SK-N-SH (cell line): ENCODE data around the gene HOXC10. TPM values are rescaled to one million over a fixed set of nuclear protein-coding genes. Genes with fewer than 3 reads are reported as not detected.

ENCODE experiments used
- CTCF ChIA-PET: fragments of 300-600, 350-600 bp; formaldehyde crosslinking; extraction: SDS; loops from one replicate; lab custom pipeline; 2021; lab: Yijun Ruan, JAX
- POLR2A ChIA-PET: fragments of 350-600 bp; sonication (Branson Sonifier 250); formaldehyde crosslinking; extraction: SDS; loops from one replicate; lab custom pipeline; 2020; ENCODE audit warnings: antibody characterized with exemption, inconsistent platforms; lab: Yijun Ruan, JAX
- DNase-seq: peaks from one replicate; pipeline ENCODE4 v3.0.0; 2012
- H2AFZ ChIP-seq: fragments of 200-600 bp; sonication (generic); 2 replicates; pipeline ENCODE4 v1.8.1; 2016; ENCODE audit warnings: antibody characterized with exemption, mild to moderate bottlenecking, low read depth
- H3F3A ChIP-seq: fragments of 200-600 bp; sonication (generic); replicated peaks from 2 replicates; pipeline ENCODE3; 2016; ENCODE audit warnings: antibody characterized with exemption, mild to moderate bottlenecking; ENCODE audit not compliant: insufficient read depth
- H3K27ac ChIP-seq, 2 experiments: fragments of 200-500 bp in 1 of 2; fragments of 200-600 bp in 1 of 2; sonication (Bioruptor generic) in 1 of 2; sonication (generic), shearing (Covaris generic) in 1 of 2; 2 replicates each; pipeline versions ENCODE4 v1.5.1 to v1.6.1; 2014 to 2016; ENCODE audit warnings: low read depth in 2 of 2, inconsistent platforms in 1 of 2, low read length in 1 of 2, mild to moderate bottlenecking in 1 of 2, mixed read lengths in 1 of 2
- H3K27me3 ChIP-seq: fragments of 200-600 bp; sonication (generic), shearing (Covaris generic); 2 replicates; pipeline ENCODE4 v1.6.1; 2016; ENCODE audit warnings: mixed run types; ENCODE audit not compliant: insufficient read depth
- H3K36me3 ChIP-seq, 2 experiments: fragments of 200-500 bp in 1 of 2; fragments of 200-600 bp in 1 of 2; sonication (Bioruptor generic) in 1 of 2; sonication (generic) in 1 of 2; replicated peaks in 1 of 2; 2 replicates each; pipeline versions ENCODE3 to v1.5.1; 2014 to 2016; ENCODE audit warnings: low read length in 1 of 2, mild to moderate bottlenecking in 1 of 2; ENCODE audit not compliant: insufficient read depth in 2 of 2, control insufficient read depth in 1 of 2
- H3K4me1 ChIP-seq, 2 experiments: fragments of 200-500 bp in 1 of 2; fragments of 200-600 bp in 1 of 2; sonication (Bioruptor generic) in 1 of 2; sonication (generic), shearing (Covaris generic) in 1 of 2; 2 replicates each; pipeline versions ENCODE4 v1.5.1 to v1.6.1; 2014 to 2016; ENCODE audit warnings: low read depth in 1 of 2, low read length in 1 of 2, mixed run types in 1 of 2; ENCODE audit not compliant: insufficient read depth in 2 of 2, control insufficient read depth in 1 of 2
- H3K4me2 ChIP-seq: fragments of 200-600 bp; sonication (generic), shearing (Covaris generic); 2 replicates; pipeline ENCODE4 v1.6.1; 2017; ENCODE audit warnings: mixed run types
- H3K4me3 ChIP-seq, 2 experiments: fragments of 200-500 bp in 1 of 2; fragments of 200-600 bp in 1 of 2; sonication (Bioruptor generic) in 1 of 2; sonication (generic), shearing (Covaris generic) in 1 of 2; 2 replicates each; pipeline versions ENCODE4 v1.5.1 to v1.8.1; 2014 to 2016; ENCODE audit warnings: low read depth in 2 of 2, inconsistent platforms in 1 of 2, low read length in 1 of 2, mild to moderate bottlenecking in 1 of 2, mixed read lengths in 1 of 2, moderate library complexity in 1 of 2
- H3K79me2 ChIP-seq: fragments of 200-600 bp; sonication (generic); 2 replicates; pipeline ENCODE4 v1.8.1; 2017; ENCODE audit warnings: mild to moderate bottlenecking; ENCODE audit not compliant: insufficient read depth
- H3K9ac ChIP-seq: fragments of 200-600 bp; sonication (generic); 2 replicates; pipeline ENCODE4 v1.6.1; 2017; ENCODE audit warnings: mixed run types
- H3K9me2 ChIP-seq: fragments of 200-600 bp; sonication (generic); 2 replicates; pipeline ENCODE4 v1.6.1; 2017; ENCODE audit warnings: mixed run types
- H3K9me3 ChIP-seq: fragments of 200-600 bp; sonication (generic); 2 replicates; pipeline ENCODE4 v1.6.1; 2017; ENCODE audit warnings: mixed run types, mild to moderate bottlenecking, moderate library complexity
- H4K20me1 ChIP-seq: fragments of 200-600 bp; sonication (generic); 2 replicates; pipeline ENCODE4 v1.6.1; 2017; ENCODE audit warnings: mild to moderate bottlenecking, mixed run types; ENCODE audit not compliant: insufficient read depth
- CHD2 ChIP-seq: fragments of 150-350 bp; IDR thresholded peaks from 2 replicates; pipeline ENCODE4 v1.6.1; 2018; ENCODE audit warnings: low read length; ENCODE audit not compliant: partially characterized antibody
- ELF1 ChIP-seq: IDR thresholded peaks from 2 replicates; pipeline ENCODE4 v1.4.0; 2012
- EP300 ChIP-seq, 2 experiments: IDR thresholded peaks; 2 replicates each; pipeline versions ENCODE4 v1.4.0 to v1.6.1; 2012; ENCODE audit warnings: borderline replicate concordance in 1 of 2, low read depth in 1 of 2, low read length in 1 of 2
- EZH2phosphoT487 ChIP-seq: fragments of 200-600 bp; sonication (generic); IDR thresholded peaks from 2 replicates; pipeline ENCODE4 v1.6.1; 2017; ENCODE audit warnings: low read depth, mixed run types, mild to moderate bottlenecking, antibody characterized with exemption, moderate library complexity, borderline replicate concordance
- FOXJ3 ChIP-seq: sonication (generic); formaldehyde crosslinking; IDR thresholded peaks from 2 replicates; pipeline ENCODE4 v1.5.1; 2020; ENCODE audit warnings: mild to moderate bottlenecking, missing genetic modification reagents
- FOXM1 ChIP-seq: IDR thresholded peaks from 2 replicates; pipeline ENCODE4 v1.4.0; 2012; ENCODE audit warnings: low read depth, mild to moderate bottlenecking
- JUND ChIP-seq: IDR thresholded peaks from 2 replicates; pipeline ENCODE4 v1.4.0; 2012
- MXI1 ChIP-seq: IDR thresholded peaks from 2 replicates; pipeline ENCODE4 v1.6.1; 2012; ENCODE audit warnings: mild to moderate bottlenecking, low read depth, low read length, improper control_type of control experiment
- NFIC ChIP-seq: IDR thresholded peaks from 2 replicates; pipeline ENCODE4 v1.4.0; 2012; ENCODE audit warnings: borderline replicate concordance
- RXRA ChIP-seq: IDR thresholded peaks from 2 replicates; pipeline ENCODE4 v1.4.0; 2012; ENCODE audit warnings: low read depth, mild to moderate bottlenecking, borderline replicate concordance
- TCF12 ChIP-seq: IDR thresholded peaks from 2 replicates; pipeline ENCODE4 v1.4.0; 2012
- WGBS: methylation state at CpG from one replicate; pipeline ENCODE4 v1.1.6; 2017; ENCODE audit warnings: low lambda C conversion rate; 5-methylcytosine and 5-hydroxymethylcytosine counted together
- polyA plus RNA-seq, 3 experiments: library from polyadenylated mRNA; depleted of rRNA; stranded (reverse); fragments of >200 nt; gene quantifications; 2 replicates each; pipeline ENCODE4 v1.2.3, GENCODE V29; 2012
- TF ChIP-seq, protein P1 (sequence below): fragments of 150-350 bp; IDR thresholded peaks from 2 replicates; pipeline ENCODE4 v1.6.1; 2017; ENCODE audit warnings: antibody characterized with exemption, low read length, low read depth, borderline replicate concordance
- TF ChIP-seq, protein P2 (sequence below): IDR thresholded peaks from 2 replicates; pipeline ENCODE4 v1.4.0; 2012; ENCODE audit warnings: low read depth, borderline replicate concordance
- TF ChIP-seq, protein P3 (sequence below): IDR thresholded peaks from 2 replicates; pipeline ENCODE4 v1.6.1; 2012; ENCODE audit warnings: mild to moderate bottlenecking, low read depth, low read length, moderate library complexity

Gene HOXC10
- polyA plus RNA-seq, 1 of the 3 experiments (the other 2 are of a cell fraction), result 0.03 TPM

DNA sequence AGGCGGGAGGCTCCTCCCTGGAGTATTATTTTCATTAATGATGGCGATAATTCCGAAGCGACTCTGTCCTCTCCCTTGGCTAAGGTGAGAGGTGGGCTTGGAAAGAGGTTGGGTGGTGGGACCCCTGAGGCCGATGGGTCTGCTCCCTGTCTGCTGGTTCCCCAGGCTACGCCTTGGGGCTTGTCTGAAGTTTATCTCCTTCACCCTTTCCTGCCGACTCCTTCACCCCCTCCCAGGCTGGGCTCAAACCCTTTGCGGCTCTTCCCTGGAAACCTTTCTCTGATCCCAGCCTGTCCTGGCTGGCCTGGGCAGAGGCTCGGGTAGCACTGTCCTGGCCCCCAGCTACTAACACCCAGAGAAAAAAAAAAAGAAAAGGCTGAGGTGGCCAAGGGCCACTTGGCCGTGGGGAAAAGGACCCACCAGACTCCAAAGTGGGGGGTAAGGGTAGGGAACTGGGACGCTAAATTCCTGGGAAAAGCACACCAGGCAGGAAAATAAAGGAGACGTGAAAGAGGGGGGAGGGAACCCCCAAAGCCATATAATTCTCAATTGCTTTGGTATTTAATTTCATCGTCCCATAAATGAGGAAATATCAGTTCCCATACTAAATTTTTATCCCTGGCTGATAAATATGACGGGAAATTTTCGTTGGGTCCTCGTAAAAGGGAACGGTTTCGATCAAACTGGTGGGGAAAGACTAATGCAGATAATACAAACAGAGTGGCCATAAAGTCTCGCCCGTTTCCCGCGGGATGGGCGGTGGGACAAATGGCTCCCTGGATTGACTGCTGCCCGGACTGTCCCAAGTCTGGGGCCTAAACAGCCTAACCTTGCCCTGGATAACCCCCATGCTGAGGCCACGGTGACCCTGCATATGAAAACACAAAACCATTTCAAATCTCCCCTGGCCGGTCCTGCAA lies 2.0 kb upstream of the HOXC10 start:
- no peak overlapping the region for H3K27ac ChIP-seq
- TF ChIP-seq, protein P1, sequence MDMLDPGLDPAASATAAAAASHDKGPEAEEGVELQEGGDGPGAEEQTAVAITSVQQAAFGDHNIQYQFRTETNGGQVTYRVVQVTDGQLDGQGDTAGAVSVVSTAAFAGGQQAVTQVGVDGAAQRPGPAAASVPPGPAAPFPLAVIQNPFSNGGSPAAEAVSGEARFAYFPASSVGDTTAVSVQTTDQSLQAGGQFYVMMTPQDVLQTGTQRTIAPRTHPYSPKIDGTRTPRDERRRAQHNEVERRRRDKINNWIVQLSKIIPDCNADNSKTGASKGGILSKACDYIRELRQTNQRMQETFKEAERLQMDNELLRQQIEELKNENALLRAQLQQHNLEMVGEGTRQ, result no peak
- TF ChIP-seq EZH2phosphoT487, result no peak; the same call in 1 of the 2 replicates
- TF ChIP-seq FOXJ3 (CRISPR knock-in tag), result no peak
- no peak for TF ChIP-seq RXRA
- no peak for TF ChIP-seq CHD2
- TF ChIP-seq MXI1, result no peak
- TF ChIP-seq TCF12, result no peak
- TF ChIP-seq, protein P2, sequence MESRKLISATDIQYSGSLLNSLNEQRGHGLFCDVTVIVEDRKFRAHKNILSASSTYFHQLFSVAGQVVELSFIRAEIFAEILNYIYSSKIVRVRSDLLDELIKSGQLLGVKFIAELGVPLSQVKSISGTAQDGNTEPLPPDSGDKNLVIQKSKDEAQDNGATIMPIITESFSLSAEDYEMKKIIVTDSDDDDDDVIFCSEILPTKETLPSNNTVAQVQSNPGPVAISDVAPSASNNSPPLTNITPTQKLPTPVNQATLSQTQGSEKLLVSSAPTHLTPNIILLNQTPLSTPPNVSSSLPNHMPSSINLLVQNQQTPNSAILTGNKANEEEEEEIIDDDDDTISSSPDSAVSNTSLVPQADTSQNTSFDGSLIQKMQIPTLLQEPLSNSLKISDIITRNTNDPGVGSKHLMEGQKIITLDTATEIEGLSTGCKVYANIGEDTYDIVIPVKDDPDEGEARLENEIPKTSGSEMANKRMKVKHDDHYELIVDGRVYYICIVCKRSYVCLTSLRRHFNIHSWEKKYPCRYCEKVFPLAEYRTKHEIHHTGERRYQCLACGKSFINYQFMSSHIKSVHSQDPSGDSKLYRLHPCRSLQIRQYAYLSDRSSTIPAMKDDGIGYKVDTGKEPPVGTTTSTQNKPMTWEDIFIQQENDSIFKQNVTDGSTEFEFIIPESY, result no peak
- no peaks in the 10 kb centered on the region for H3K9me3 ChIP-seq
- no peak for DNase-seq
- H3K36me3 ChIP-seq, result no peaks in the 10 kb centered on the region
- peaks cover 0 to 12% of the 10 kb centered on the region in 2 experiments; a peak in 2 of 4 replicates for H3K4me1 ChIP-seq
- POLR2A ChIA-PET, result no interaction called here
- no peak overlapping the region for H3K9ac ChIP-seq
- CTCF ChIA-PET, result interaction anchor here (0.6 kb wide), 1 partner anchor 223 kb away, joined by 3 read pairs; no protein-coding TSS in a partner anchor
- H3K9me2 ChIP-seq, result no peaks in the 10 kb centered on the region
- no peak overlapping the region for H2AFZ ChIP-seq
- no peak overlapping the region for H3K4me2 ChIP-seq
- no peaks in the 10 kb centered on the region for H3K79me2 ChIP-seq
- H3K4me3 ChIP-seq, result no peak overlapping the region
- H3F3A ChIP-seq, result no peaks in the 10 kb centered on the region
- 25% methylated on average over 26 of the region's 26 CpGs for WGBS
- H4K20me1 ChIP-seq, result no peaks in the 10 kb centered on the region
- H3K27me3 ChIP-seq, result peaks cover 93% of the 10 kb centered on the region

DNA sequence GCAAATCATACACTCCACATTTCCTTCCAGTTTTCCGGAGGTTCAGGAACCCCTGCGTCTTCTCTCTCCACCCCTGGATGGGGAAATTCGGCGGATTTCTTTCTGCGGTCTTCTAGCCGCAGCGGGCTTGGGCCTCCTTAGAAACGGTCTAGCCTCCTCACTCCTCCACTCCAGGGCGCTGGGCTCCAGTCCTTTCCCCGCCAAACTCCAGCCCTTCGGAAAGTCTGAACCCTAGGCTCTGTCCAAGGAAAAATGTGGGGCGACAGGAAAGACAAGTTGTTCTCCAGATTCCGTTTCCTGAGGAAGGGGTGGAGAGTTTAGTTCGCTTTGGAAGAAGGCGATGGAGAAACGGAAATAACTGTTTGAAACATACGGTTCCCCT lies 1.4 kb upstream of the HOXC10 start:
- Histone ChIP-seq H3K9ac (no peak overlapping the region), H2AFZ (no peak overlapping the region), H3K4me1 (peaks cover 0 to 12% of the 10 kb centered on the region in 2 experiments; a peak in 2 of 4 replicates), H3K27me3 (peaks cover 95% of the 10 kb centered on the region), H3K9me2 (no peaks in the 10 kb centered on the region), H3K4me3 (no peak overlapping the region), H4K20me1 (no peaks in the 10 kb centered on the region), H3K9me3 (no peaks in the 10 kb centered on the region), H3K4me2 (no peak overlapping the region), H3K36me3 (no peaks in the 10 kb centered on the region), H3F3A (no peaks in the 10 kb centered on the region), H3K27ac (no peak overlapping the region), H3K79me2 (no peaks in the 10 kb centered on the region)
- ChIA-PET POLR2A (no interaction called here), CTCF (interaction anchor here (1.7 to 12.8 kb wide), 7 partner anchors 11 to 232 kb away, joined by 3 to 194 read pairs (median 134); partner anchors contain the start of genes HOTAIR, HOXC11 and HOXC9)
- WGBS, result 38% methylated on average over 17 of the region's 17 CpGs
- DNase-seq, result no peak
- TF ChIP-seq, protein P3, sequence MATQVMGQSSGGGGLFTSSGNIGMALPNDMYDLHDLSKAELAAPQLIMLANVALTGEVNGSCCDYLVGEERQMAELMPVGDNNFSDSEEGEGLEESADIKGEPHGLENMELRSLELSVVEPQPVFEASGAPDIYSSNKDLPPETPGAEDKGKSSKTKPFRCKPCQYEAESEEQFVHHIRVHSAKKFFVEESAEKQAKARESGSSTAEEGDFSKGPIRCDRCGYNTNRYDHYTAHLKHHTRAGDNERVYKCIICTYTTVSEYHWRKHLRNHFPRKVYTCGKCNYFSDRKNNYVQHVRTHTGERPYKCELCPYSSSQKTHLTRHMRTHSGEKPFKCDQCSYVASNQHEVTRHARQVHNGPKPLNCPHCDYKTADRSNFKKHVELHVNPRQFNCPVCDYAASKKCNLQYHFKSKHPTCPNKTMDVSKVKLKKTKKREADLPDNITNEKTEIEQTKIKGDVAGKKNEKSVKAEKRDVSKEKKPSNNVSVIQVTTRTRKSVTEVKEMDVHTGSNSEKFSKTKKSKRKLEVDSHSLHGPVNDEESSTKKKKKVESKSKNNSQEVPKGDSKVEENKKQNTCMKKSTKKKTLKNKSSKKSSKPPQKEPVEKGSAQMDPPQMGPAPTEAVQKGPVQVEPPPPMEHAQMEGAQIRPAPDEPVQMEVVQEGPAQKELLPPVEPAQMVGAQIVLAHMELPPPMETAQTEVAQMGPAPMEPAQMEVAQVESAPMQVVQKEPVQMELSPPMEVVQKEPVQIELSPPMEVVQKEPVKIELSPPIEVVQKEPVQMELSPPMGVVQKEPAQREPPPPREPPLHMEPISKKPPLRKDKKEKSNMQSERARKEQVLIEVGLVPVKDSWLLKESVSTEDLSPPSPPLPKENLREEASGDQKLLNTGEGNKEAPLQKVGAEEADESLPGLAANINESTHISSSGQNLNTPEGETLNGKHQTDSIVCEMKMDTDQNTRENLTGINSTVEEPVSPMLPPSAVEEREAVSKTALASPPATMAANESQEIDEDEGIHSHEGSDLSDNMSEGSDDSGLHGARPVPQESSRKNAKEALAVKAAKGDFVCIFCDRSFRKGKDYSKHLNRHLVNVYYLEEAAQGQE, result no peak
- no peak for TF ChIP-seq MXI1
- no peak for TF ChIP-seq FOXM1
- TF ChIP-seq, protein P1, result no peak
- TF ChIP-seq JUND, result no peak
- no peak for TF ChIP-seq NFIC
- TF ChIP-seq, protein P2, result no peak
- no peak for TF ChIP-seq ELF1
- no peak for TF ChIP-seq FOXJ3 (CRISPR knock-in tag)
- no peak for TF ChIP-seq EP300 (IDR thresholded peaks at IDR 0.05; ENCODE audit: borderline replicate concordance in 1 of 2, low read depth in 1 of 2, low read length in 1 of 2)
- no peak for TF ChIP-seq CHD2
- TF ChIP-seq RXRA, result no peak
